PC-3 (cell line): Measurements from ENCODE around the gene PRKCE. TPM values are rescaled to one million over a fixed set of nuclear protein-coding genes. Genes with fewer than 3 reads are reported as not detected.
A peak's percentile ranks its signal among the peaks of the same experiment; 100 is the strongest.

Experiments used
- ATAC-seq: fragments of 200-7000 bp; cut with Tn5 transposase; 2 replicates; pipeline ENCODE4 v1.9.1; 2020; ENCODE audit warnings: mild to moderate bottlenecking, moderate library complexity
- BruUV-seq: library from RNA; stranded (reverse); fragments of 400-500 nt; replicated peaks from 2 replicates; lab custom pipeline; 2021; lab: Mats Ljungman, UMichigan
- CTCF ChIA-PET: fragments of 300-600 bp; sonication (Branson Sonifier 250); formaldehyde crosslinking; loops from one replicate; lab custom pipeline; 2022; ENCODE audit warnings: antibody characterized with exemption; lab: Charles Lee
- POLR2A ChIA-PET: fragments of 300-600 bp; sonication (Branson Sonifier 250); formaldehyde crosslinking; loops from one replicate; lab custom pipeline; 2022; ENCODE audit warnings: antibody characterized with exemption; ENCODE audit not compliant: unreplicated experiment; lab: Charles Lee
- DNase-seq: peaks from one replicate; pipeline ENCODE4 v3.0.0-alpha.2; 2015
- H2AFZ ChIP-seq: fragments of 300-600 bp; sonication (generic); 2 replicates; pipeline ENCODE4 v1.6.0; 2016; ENCODE audit warnings: antibody characterized with exemption, low read length
- H3F3A ChIP-seq: fragments of 300-600 bp; sonication (generic); one replicate; pipeline ENCODE4 v1.6.0; 2017; ENCODE audit warnings: antibody characterized with exemption, low read length, control low read depth, mild to moderate bottlenecking; ENCODE audit not compliant: unreplicated experiment
- H3K27ac ChIP-seq: fragments of 300-600 bp; sonication (generic); 2 replicates; pipeline ENCODE4 v1.5.1; 2016; ENCODE audit warnings: mild to moderate bottlenecking, low read length
- H3K27me3 ChIP-seq: fragments of 300-600 bp; sonication (generic); 2 replicates; pipeline ENCODE4 v1.6.1; 2016; ENCODE audit warnings: low read length, mixed read lengths
- H3K36me3 ChIP-seq: fragments of 300-600 bp; sonication (generic); 2 replicates; pipeline ENCODE4 v1.6.1; 2016; ENCODE audit warnings: low read depth, mixed run types, low read length, mixed read lengths
- H3K4me1 ChIP-seq: fragments of 300-600 bp; sonication (generic); 2 replicates; pipeline ENCODE4 v1.5.1; 2016; ENCODE audit warnings: low read length; ENCODE audit not compliant: insufficient read depth
- H3K4me2 ChIP-seq: fragments of 300-600 bp; sonication (generic); 2 replicates; pipeline ENCODE4 v1.6.0; 2016; ENCODE audit warnings: low read length
- H3K4me3 ChIP-seq: fragments of 300-600 bp; sonication (generic); 2 replicates; pipeline ENCODE4 v1.5.1; 2016; ENCODE audit warnings: mild to moderate bottlenecking, low read length, mixed read lengths
- H3K79me2 ChIP-seq: fragments of 300-600 bp; sonication (generic); 2 replicates; pipeline ENCODE4 v1.6.1; 2017; ENCODE audit warnings: low read length, mixed read lengths
- H3K9ac ChIP-seq: fragments of 300-600 bp; sonication (generic); 2 replicates; pipeline ENCODE4 v1.6.0; 2016; ENCODE audit warnings: mild to moderate bottlenecking, low read length
- H3K9me2 ChIP-seq: fragments of 300-600 bp; sonication (generic); replicated peaks from 2 replicates; pipeline ENCODE4 v1.6.1; 2016; ENCODE audit warnings: mixed run types, low read length, mixed read lengths
- H3K9me3 ChIP-seq: fragments of 300-600 bp; sonication (generic); 2 replicates; pipeline ENCODE4 v1.6.1; 2016; ENCODE audit warnings: low read length, mixed read lengths
- H4K20me1 ChIP-seq: fragments of 300-600 bp; sonication (generic); 2 replicates; pipeline ENCODE4 v1.6.1; 2016; ENCODE audit warnings: low read length, mixed read lengths
- CTCF ChIP-seq: fragments of 300-600 bp; sonication (generic); conservative IDR thresholded peaks from 2 replicates; pipeline ENCODE4 v1.5.1; 2017; ENCODE audit warnings: antibody characterized with exemption, low read depth, mild to moderate bottlenecking, low read length
- EZH2 ChIP-seq: fragments of 300-600 bp; sonication (generic); IDR thresholded peaks from one replicate; pipeline ENCODE4 v1.6.1; 2017; ENCODE audit warnings: antibody characterized with exemption, mild to moderate bottlenecking, low read length; ENCODE audit not compliant: unreplicated experiment
- EZH2phosphoT487 ChIP-seq: fragments of 300-600 bp; sonication (generic); IDR thresholded peaks from 2 replicates; pipeline ENCODE4 v1.6.1; 2018; ENCODE audit warnings: mild to moderate bottlenecking, antibody characterized with exemption, low read length, borderline replicate concordance
- intact Hi-C: fragments of 100-400 bp; cut with micrococcal nuclease; formaldehyde crosslinking; loops from 2 replicates; pipeline ENCODE4 v1.9.0; 2023
- total RNA-seq: library from RNA; depleted of rRNA; stranded (reverse); fragments of >200 nt; gene quantifications from 2 replicates; pipeline ENCODE4 v1.2.3, GENCODE V29; 2014

Gene PRKCE
- total RNA-seq, 1 experiment from 2014 or later = 7.0 TPM

GRCh38 chr2:45713136-45713535 is 61.7 kb downstream of the PRKCE start:
- Histone ChIP-seq H3K27me3 (no peaks in the 10 kb centered on the region), H2AFZ (no peak overlapping the region), H3K9me2 (no peaks in the 10 kb centered on the region), H3K4me1 (peaks cover 15% of the 10 kb centered on the region), H3K79me2 (no peaks in the 10 kb centered on the region), H3K4me2 (no peak overlapping the region), H3K36me3 (no peaks in the 10 kb centered on the region), H3F3A (no peaks in the 10 kb centered on the region), H3K9me3 (no peaks in the 10 kb centered on the region), H3K27ac (no peak overlapping the region), H3K9ac (no peak overlapping the region), H3K4me3 (no peak overlapping the region), H4K20me1 (no peaks in the 10 kb centered on the region)
- CTCF ChIA-PET = interaction anchor here (1.0 to 1.3 kb wide), 2 partner anchors 64 to 69 kb away, joined by 4 to 12 read pairs; no protein-coding TSS in a partner anchor
- intact Hi-C loops = no loop called here
- POLR2A ChIA-PET = no interaction called here
- no TSS peak for BruUV-seq
- TF ChIP-seq CTCF (no peak), EZH2phosphoT487 (no peak), EZH2 (no peak)
- ATAC-seq (no peak), DNase-seq (no peak)

- no peaks in the 10 kb centered on the region for H4K20me1 ChIP-seq
- ATAC-seq (no peak), DNase-seq (no peak)
- no peak overlapping the region for H2AFZ ChIP-seq
- ChIA-PET POLR2A (no interaction called here), CTCF (no interaction called here)
- no peak for TF ChIP-seq CTCF
- no peak for TF ChIP-seq EZH2
- no peak for TF ChIP-seq EZH2phosphoT487
- no peaks in the 10 kb centered on the region for H3K79me2 ChIP-seq
- peaks cover 15% of the 10 kb centered on the region for H3K4me1 ChIP-seq
- no peak overlapping the region for H3K4me3 ChIP-seq
- no peaks in the 10 kb centered on the region for H3K9me3 ChIP-seq
- no TSS peak for BruUV-seq
- no peak overlapping the region for H3K4me2 ChIP-seq
- no peaks in the 10 kb centered on the region for H3K9me2 ChIP-seq
- no peaks in the 10 kb centered on the region for H3F3A ChIP-seq
- no peak overlapping the region for H3K27ac ChIP-seq
- H3K36me3 ChIP-seq = no peaks in the 10 kb centered on the region
- intact Hi-C loops = no loop called here
- no peaks in the 10 kb centered on the region for H3K27me3 ChIP-seq
- no peak overlapping the region for H3K9ac ChIP-seq
These were observed 62.1 kb downstream of the PRKCE start for GRCh38 chr2:45713591-45713990.

- H3K36me3 ChIP-seq = no peaks in the 10 kb centered on the region
- H2AFZ ChIP-seq = no peak overlapping the region
- intact Hi-C loops = no loop called here
- no peak overlapping the region for H3K27ac ChIP-seq
- H3K9me2 ChIP-seq = no peaks in the 10 kb centered on the region
- no peaks in the 10 kb centered on the region for H3K27me3 ChIP-seq
- H3K79me2 ChIP-seq = no peaks in the 10 kb centered on the region
- POLR2A ChIA-PET = no interaction called here
- H4K20me1 ChIP-seq = no peaks in the 10 kb centered on the region
- H3K9me3 ChIP-seq = no peaks in the 10 kb centered on the region
- TF ChIP-seq EZH2phosphoT487 (no peak), EZH2 (no peak), CTCF (no peak)
- peak overlapping the region; percentile 37 for H3K4me2 ChIP-seq
- no peaks in the 10 kb centered on the region for H3F3A ChIP-seq
- peak; percentile 79 for DNase-seq
- H3K4me3 ChIP-seq = no peak overlapping the region
- peaks cover 15% of the 10 kb centered on the region for H3K4me1 ChIP-seq
- no TSS peak for BruUV-seq
- ATAC-seq = peak; percentile 35
- H3K9ac ChIP-seq = no peak overlapping the region
- CTCF ChIA-PET = no interaction called here
These were observed 63.2 kb downstream of the PRKCE start for GRCh38 chr2:45714679-45715078.
